H1 (cell line): ENCODE results near the gene KRTAP2-4. TPM values are rescaled to one million over a fixed set of nuclear protein-coding genes. Genes with fewer than 3 reads are reported as not detected.

Source experiments
- CTCF ChIA-PET: fragments of 300-600 bp; sonication (Branson Sonifier 250); formaldehyde crosslinking; loops from one replicate; lab custom pipeline; 2021; ENCODE audit not compliant: partially characterized antibody; lab: Charles Lee
- POLR2A ChIA-PET: fragments of 300-600 bp; sonication (Branson Sonifier 250); formaldehyde crosslinking; loops from one replicate; lab custom pipeline; 2021; ENCODE audit warnings: inconsistent platforms; ENCODE audit not compliant: partially characterized antibody; lab: Charles Lee
- DNase-seq, 2 experiments: peaks; one replicate each; pipeline versions ENCODE4 v3.0.0 to v3.0.0-alpha.2; 2010 to 2022; ENCODE audit warnings: low spot score in 2 of 2, low read depth in 1 of 2, mixed read lengths in 1 of 2
- FAIRE-seq: peaks from 2 replicates; lab custom pipeline; 2011; peaks lifted over from hg19 to GRCh38; lab: Jason Lieb, UNC
- H2AFZ ChIP-seq: 2 replicates; pipeline ENCODE4 v1.8.1; 2012; ENCODE audit warnings: low read length, inconsistent platforms
- H2AK5ac ChIP-seq: 2 replicates; pipeline ENCODE4 v1.6.1; 2013; ENCODE audit warnings: low read depth, low read length
- H2BK120ac ChIP-seq: replicated peaks from 2 replicates; pipeline ENCODE3; 2013; ENCODE audit warnings: low read depth, low read length, inconsistent platforms
- H2BK12ac ChIP-seq: 2 replicates; pipeline ENCODE4 v1.6.1; 2013; ENCODE audit warnings: low read depth, low read length
- H2BK15ac ChIP-seq: 2 replicates; pipeline ENCODE4 v1.6.1; 2013; ENCODE audit warnings: low read length
- H2BK20ac ChIP-seq: 2 replicates; pipeline ENCODE4 v1.6.1; 2013; ENCODE audit warnings: low read length
- H2BK5ac ChIP-seq: 2 replicates; pipeline ENCODE4 v1.6.1; 2013; ENCODE audit warnings: low read depth, low read length
- H3K14ac ChIP-seq: 2 replicates; pipeline ENCODE4 v1.6.1; 2013; ENCODE audit warnings: inconsistent platforms; ENCODE audit not compliant: insufficient read length
- H3K18ac ChIP-seq: 2 replicates; pipeline ENCODE4 v1.6.1; 2013; ENCODE audit warnings: low read length; ENCODE audit errors: extremely low read depth
- H3K23ac ChIP-seq: 2 replicates; pipeline ENCODE4 v1.6.1; 2013; ENCODE audit warnings: inconsistent platforms; ENCODE audit not compliant: insufficient read length
- H3K23me2 ChIP-seq: 2 replicates; pipeline ENCODE4 v1.6.1; 2013; ENCODE audit warnings: low read depth, low read length
- H3K27ac ChIP-seq: 2 replicates; pipeline ENCODE4 v1.6.1; 2011; ENCODE audit warnings: low read depth, low read length, inconsistent platforms
- H3K27me3 ChIP-seq, 4 experiments: replicated peaks in 1 of 4; 1 replicate in 1 of 4; 2 replicates in 3 of 4; pipeline versions ENCODE4 v1.6.1 to v1.8.1; 2011 to 2013; ENCODE audit warnings: low read length in 3 of 4, mild to moderate bottlenecking in 3 of 4, inconsistent platforms in 2 of 4, mixed read lengths in 2 of 4, moderate library complexity in 1 of 4; ENCODE audit not compliant: control insufficient read depth in 3 of 4, insufficient read depth in 3 of 4; ENCODE audit errors: extremely low read depth in 1 of 4
- H3K36me3 ChIP-seq, 4 experiments: 2 replicates each; pipeline versions ENCODE4 v1.6.1 to v1.8.1; 2011 to 2013; ENCODE audit warnings: mild to moderate bottlenecking in 4 of 4, low read length in 3 of 4, moderate library complexity in 2 of 4, control low read depth in 1 of 4, inconsistent platforms in 1 of 4; ENCODE audit not compliant: insufficient read depth in 4 of 4, control insufficient read depth in 2 of 4
- H3K4ac ChIP-seq: replicated peaks from 2 replicates; pipeline ENCODE3; 2013; ENCODE audit warnings: low read length, low read depth, mixed read lengths, inconsistent platforms; ENCODE audit not compliant: insufficient read length
- H3K4me1 ChIP-seq, 4 experiments: replicated peaks in 1 of 4; 1 replicate in 1 of 4; 2 replicates in 3 of 4; pipeline versions ENCODE4 v1.6.1 to v1.8.1; 2011 to 2013; ENCODE audit warnings: low read length in 3 of 4, inconsistent platforms in 2 of 4, mixed read lengths in 1 of 4; ENCODE audit not compliant: insufficient read depth in 4 of 4, control insufficient read depth in 3 of 4
- H3K4me2 ChIP-seq, 2 experiments: 2 replicates each; pipeline versions ENCODE4 v1.6.1 to v1.8.1; 2011 to 2013; ENCODE audit warnings: low read depth in 2 of 2, low read length in 2 of 2, control low read depth in 1 of 2, inconsistent platforms in 1 of 2, mild to moderate bottlenecking in 1 of 2; ENCODE audit not compliant: insufficient read depth in 1 of 2
- H3K4me3 ChIP-seq, 4 experiments: fragments of 200-600, 300-600 bp in 1 of 4; sonication (generic), shearing (Covaris generic), sonication (Bioruptor Twin) in 1 of 4; 2 replicates each; pipeline versions ENCODE4 v1.5.1 to v1.8.1; 2011 to 2016; ENCODE audit warnings: low read length in 4 of 4, low read depth in 3 of 4, control low read depth in 2 of 4, inconsistent platforms in 2 of 4, mild to moderate bottlenecking in 2 of 4, mixed read lengths in 1 of 4, moderate library complexity in 1 of 4; ENCODE audit not compliant: insufficient read depth in 2 of 4; ENCODE audit errors: extremely low read depth in 1 of 4
- H3K56ac ChIP-seq: replicated peaks from 2 replicates; pipeline ENCODE3; 2013; ENCODE audit warnings: low read depth, mild to moderate bottlenecking, mixed read lengths, low read length, inconsistent platforms; ENCODE audit not compliant: insufficient read length
- H3K79me1 ChIP-seq: 2 replicates; pipeline ENCODE4 v1.6.1; 2013; ENCODE audit warnings: low read depth, low read length, control low read depth
- H3K79me2 ChIP-seq, 2 experiments: 2 replicates each; pipeline versions ENCODE4 v1.6.1 to v1.8.1; 2012 to 2013; ENCODE audit warnings: low read length in 2 of 2, mild to moderate bottlenecking in 2 of 2, inconsistent platforms in 1 of 2; ENCODE audit not compliant: insufficient read depth in 2 of 2, control insufficient read depth in 1 of 2
- H3K9ac ChIP-seq, 4 experiments: replicated peaks in 1 of 4; 1 replicate in 1 of 4; 2 replicates in 3 of 4; pipeline versions ENCODE4 v1.6.1 to v1.8.1; 2011 to 2013; ENCODE audit warnings: low read depth in 3 of 4, low read length in 3 of 4, control low read depth in 2 of 4, mild to moderate bottlenecking in 2 of 4, moderate library complexity in 2 of 4, inconsistent platforms in 1 of 4; ENCODE audit errors: extremely low read depth in 1 of 4
- H3K9me3 ChIP-seq, 2 experiments: 2 replicates each; pipeline versions ENCODE4 v1.6.1 to v1.8.1; 2012 to 2013; ENCODE audit warnings: mild to moderate bottlenecking in 2 of 2, moderate library complexity in 2 of 2, control low read depth in 1 of 2, inconsistent platforms in 1 of 2, low read depth in 1 of 2, low read length in 1 of 2, mixed read lengths in 1 of 2; ENCODE audit not compliant: insufficient read depth in 2 of 2
- H4K20me1 ChIP-seq, 2 experiments: replicated peaks in 1 of 2; 2 replicates each; pipeline versions ENCODE3 to v1.8.1; 2011 to 2013; ENCODE audit warnings: inconsistent platforms in 2 of 2, low read length in 2 of 2, mild to moderate bottlenecking in 1 of 2; ENCODE audit not compliant: insufficient read depth in 2 of 2, control insufficient read depth in 1 of 2
- H4K5ac ChIP-seq: 2 replicates; pipeline ENCODE4 v1.6.1; 2013; ENCODE audit warnings: low read length, low read depth, mixed read lengths, inconsistent platforms; ENCODE audit not compliant: insufficient read length
- H4K8ac ChIP-seq: 2 replicates; pipeline ENCODE4 v1.8.0; 2013; ENCODE audit warnings: mild to moderate bottlenecking, moderate library complexity, low read length, inconsistent platforms; ENCODE audit not compliant: insufficient read depth; ENCODE audit errors: extremely low read depth
- H4K91ac ChIP-seq: replicated peaks from 2 replicates; pipeline ENCODE3; 2013; ENCODE audit warnings: low read length, mixed read lengths, inconsistent platforms; ENCODE audit not compliant: insufficient read length
- CHD1 ChIP-seq: IDR thresholded peaks from 2 replicates; pipeline ENCODE4 v1.6.1; 2012; ENCODE audit warnings: low read depth, low read length, improper control_type of control experiment
- HDAC2 ChIP-seq, 2 experiments: fragments of 300-600 bp in 1 of 2; sonication (generic) in 1 of 2; IDR thresholded peaks; 2 replicates each; pipeline ENCODE4 v1.6.1; 2011 to 2012; ENCODE audit warnings: low read depth in 2 of 2, low read length in 2 of 2, mild to moderate bottlenecking in 2 of 2, moderate library complexity in 2 of 2, borderline replicate concordance in 1 of 2, inconsistent platforms in 1 of 2
- WGBS, 2 experiments: shearing (Covaris generic) in 1 of 2; methylation state at CpG; one replicate each; pipeline versions ENCODE4 v1.1.6 to v1.1.7; 2013 to 2015; ENCODE audit warnings: low lambda C conversion rate in 2 of 2, mixed read lengths in 2 of 2, inconsistent platforms in 1 of 2, low coverage in 1 of 2, missing lambda C conversion rate in 1 of 2; ENCODE audit not compliant: insufficient replicate concordance in 2 of 2, insufficient coverage in 1 of 2, insufficient read length in 1 of 2; ENCODE audit errors: extremely low coverage in 1 of 2, missing lambda C conversion rate in 1 of 2; 5-methylcytosine and 5-hydroxymethylcytosine counted together
- polyA plus RNA-seq, 7 experiments: library from polyadenylated mRNA; depleted of rRNA in 3 of 7; stranded (reverse) in 5 of 7; unstranded in 2 of 7; fragments of >200 nt in 5 of 7; fragments of 200-250 nt in 2 of 7; gene quantifications; 1 replicate in 5 of 7; 2 replicates in 1 of 7; 4 replicates in 1 of 7; pipeline versions ENCODE4 v1.2.1 to v1.2.3, GENCODE V29; 2011 to 2013; ENCODE audit warnings: missing spikeins in 2 of 7, mixed read lengths in 2 of 7
- total RNA-seq: library from RNA; stranded (reverse); fragmentation: NEBNext Ultra II Directional; extraction: Animal tissue kit (Norgen Biotek cat#: 25700); gene quantifications from 2 replicates; pipeline ENCODE4 v1.2.1, GENCODE V29; 2021

Gene KRTAP2-4
- total and polyA plus RNA-seq, 2 of the 8 experiments (the other 6 are each of a cell fraction or from before 2014, with no cell fraction given): not detected

GRCh38 chr17:41048441-41048840, 17.2 kb downstream of the KRTAP2-4 start:
- no peak overlapping the region for H2BK20ac ChIP-seq
- no peak overlapping the region for H3K4ac ChIP-seq
- no peak overlapping the region for H3K14ac ChIP-seq
- no peak overlapping the region for H3K23ac ChIP-seq
- no peak overlapping the region for H2BK5ac ChIP-seq
- no peak overlapping the region for H3K27ac ChIP-seq
- H3K9ac ChIP-seq: no peak overlapping the region
- H3K27me3 ChIP-seq: no peaks in the 10 kb centered on the region
- H3K9me3 ChIP-seq: no peaks in the 10 kb centered on the region
- DNase-seq (no peak), FAIRE-seq (no peak)
- no peak overlapping the region for H2BK120ac ChIP-seq
- H3K18ac ChIP-seq: no peak overlapping the region; the same call in 1 of the 2 replicates
- no peak overlapping the region for H4K8ac ChIP-seq
- no peak overlapping the region for H2BK12ac ChIP-seq
- H4K91ac ChIP-seq: peak overlapping the region; percentile 19
- 0 out of 2 replicates have a peak overlapping the region, but pooled peaks have one; percentile 40 for H2AFZ ChIP-seq
- no peak overlapping the region for H2BK15ac ChIP-seq
- no peaks in the 10 kb centered on the region for H3K79me2 ChIP-seq
- no peak overlapping the region for H3K4me3 ChIP-seq
- H3K4me2 ChIP-seq: no peak overlapping the region
- POLR2A ChIA-PET: no interaction called here
- WGBS, 2 experiments: 82% methylated on average over 7 of the region's 7 CpGs; no CpG with 5 or more reads in 1 of the 2 experiments
- H3K4me1 ChIP-seq: peaks cover 0 to 2% (median 0%) of the 10 kb centered on the region in 4 experiments; a peak in 1 of 7 replicates
- no peak overlapping the region for H4K5ac ChIP-seq
- H3K36me3 ChIP-seq: no peaks in the 10 kb centered on the region
- CTCF ChIA-PET: interaction anchor here (0.7 to 1.0 kb wide), 4 partner anchors 10 to 182 kb away, joined by 3 read pairs; no protein-coding TSS in a partner anchor
- no peaks in the 10 kb centered on the region for H3K23me2 ChIP-seq
- no peak overlapping the region for H3K56ac ChIP-seq
- TF ChIP-seq CHD1 (no peak), HDAC2 (IDR thresholded peaks at IDR 0.05; ENCODE audit: borderline replicate concordance in 1 of 2, low read depth in 2 of 2, low read length in 2 of 2) (no peak)
- TF ChIP-seq, all 59 proteins: peak for 0
- no peaks in the 10 kb centered on the region for H4K20me1 ChIP-seq
- H2AK5ac ChIP-seq: no peak overlapping the region
- H3K79me1 ChIP-seq: no peaks in the 10 kb centered on the region
